Astrocyte (in vitro differentiated cells and primary cell): ENCODE data around the gene FAM227B.

ENCODE experiments used
- CTCF ChIP-seq: IDR thresholded peaks from 2 replicates; pipeline ENCODE4 v1.5.1; 2011; ENCODE audit warnings: low read depth, mild to moderate bottlenecking, inconsistent platforms, low read length, moderate library complexity; ENCODE audit not compliant: insufficient read depth
- EZH2 ChIP-seq: IDR thresholded peaks from 2 replicates; pipeline ENCODE4 v1.6.1; 2012; ENCODE audit warnings: mild to moderate bottlenecking, low read length, inconsistent platforms; ENCODE audit not compliant: insufficient read depth

GRCh38 chr15:49423021-49423420 is 197.6 kb downstream of the FAM227B start, which contains the start of gene FGF7:
- TF ChIP-seq EZH2 (no peak), CTCF (no peak)
